ENCODE data around the gene FARS2. TPM values are rescaled to one million over a fixed set of nuclear protein-coding genes. Genes with fewer than 3 reads are reported as not detected.

FARS2 gene
- total RNA-seq, 6 donors from 2014 or later = 16.4 to 34.6 (median 19.9) TPM

- Histone ChIP-seq H3K27me3 (no peaks in the 10 kb centered on the region), H3K36me3 (no peaks in the 10 kb centered on the region), H3K4me3 (no peak overlapping the region), H3K9me3 (no peaks in the 10 kb centered on the region), H3K4me1 (no peaks in the 10 kb centered on the region), H3K27ac (no peak overlapping the region)
- ATAC-seq (ENCODE audit: low FRiP score in 2 of 2) (no peak), DNase-seq (no peak)
- TF ChIP-seq POLR2AphosphoS5 (IDR thresholded peaks at IDR 0.05) = no peak
- TF ChIP-seq POLR2A (IDR thresholded peaks at IDR 0.05) = no peak
- no peak for TF ChIP-seq CTCF (IDR thresholded peaks at IDR 0.05)
- TF ChIP-seq EP300 (IDR thresholded peaks at IDR 0.05) = no peak
- WGBS, 2 donors = 100% methylated on average over 2 of the region's 2 CpGs
Observed at GRCh38 chr6:5663739-5664138, 402.4 kb downstream of the FARS2 start.

DNA sequence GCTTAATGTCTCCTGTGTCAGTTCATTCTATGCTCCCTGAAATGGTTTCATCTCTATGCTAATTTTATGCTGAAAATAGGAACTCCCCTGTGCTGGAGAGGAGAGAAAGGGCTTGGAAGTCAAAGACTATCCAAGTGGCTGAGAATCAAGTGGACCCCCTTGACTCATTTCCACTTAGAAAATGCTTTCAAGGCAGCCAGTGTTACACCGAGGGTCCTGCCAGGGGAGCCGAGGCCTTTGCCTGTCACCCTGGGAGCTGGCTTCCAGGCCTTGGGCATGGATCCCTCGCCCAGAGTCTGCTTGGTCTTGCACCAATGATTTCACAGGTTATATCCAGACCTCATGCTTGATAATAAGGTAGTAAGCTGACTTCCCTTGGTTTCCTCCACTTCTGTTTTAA lies 402.8 kb downstream of the FARS2 start:
- Histone ChIP-seq H3K36me3 (no peaks in the 10 kb centered on the region), H3K4me3 (no peak overlapping the region), H3K4me1 (no peaks in the 10 kb centered on the region), H3K27ac (no peak overlapping the region), H3K9me3 (no peaks in the 10 kb centered on the region), H3K27me3 (no peaks in the 10 kb centered on the region)
- 90 to 95% methylated on average over 3 of the region's 3 CpGs for WGBS, 2 donors
- ATAC-seq (ENCODE audit: low FRiP score in 2 of 2) (no peak), DNase-seq (peak in 1 of 2 donors; percentile 4)
- TF ChIP-seq EP300 (IDR thresholded peaks at IDR 0.05) (no peak), CTCF (IDR thresholded peaks at IDR 0.05) (no peak), POLR2AphosphoS5 (IDR thresholded peaks at IDR 0.05) (no peak), POLR2A (IDR thresholded peaks at IDR 0.05) (no peak)

GRCh38 chr6:5665173-5665572 lies 403.9 kb downstream of the FARS2 start:
- no peak for DNase-seq
- no peaks in the 10 kb centered on the region for H3K36me3 ChIP-seq
- 87 to 88% methylated on average over 5 to 8 of the region's 8 CpGs for WGBS, 2 donors
- no peaks in the 10 kb centered on the region for H3K27me3 ChIP-seq
- H3K9me3 ChIP-seq = no peaks in the 10 kb centered on the region
- ATAC-seq (ENCODE audit: low FRiP score in 2 of 2) = no peak
- H3K4me1 ChIP-seq = no peaks in the 10 kb centered on the region
- no peak for TF ChIP-seq EP300 (IDR thresholded peaks at IDR 0.05)
- no peak for TF ChIP-seq CTCF (IDR thresholded peaks at IDR 0.05)
- no peak for TF ChIP-seq POLR2AphosphoS5 (IDR thresholded peaks at IDR 0.05)
- TF ChIP-seq POLR2A (IDR thresholded peaks at IDR 0.05) = no peak
- H3K4me3 ChIP-seq = no peak overlapping the region
- no peak overlapping the region for H3K27ac ChIP-seq

DNA sequence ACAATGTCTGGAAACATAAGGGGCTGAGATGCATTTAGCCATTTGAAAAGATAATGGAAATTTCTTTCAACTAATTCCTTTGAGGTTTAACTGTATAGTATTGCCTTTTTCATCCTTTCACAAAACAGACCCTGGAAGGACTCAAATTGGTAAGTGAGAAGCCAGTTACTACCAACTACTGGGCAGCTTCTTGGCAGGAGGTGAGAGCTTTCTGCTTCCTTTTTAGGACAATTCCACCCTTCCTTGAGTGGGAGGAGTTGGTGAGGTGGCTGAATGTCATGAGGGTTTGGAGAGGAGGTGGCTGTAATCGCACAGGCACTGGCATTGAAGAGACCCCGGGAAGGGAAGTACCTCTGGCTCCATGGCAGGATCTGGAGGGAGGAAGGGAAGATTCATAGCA lies 404.4 kb downstream of the FARS2 start:
- no peaks in the 10 kb centered on the region for H3K27me3 ChIP-seq
- DNase-seq = no peak
- no peaks in the 10 kb centered on the region for H3K4me1 ChIP-seq
- WGBS, 2 donors = 82% methylated on average over 2 of the region's 2 CpGs
- H3K9me3 ChIP-seq = no peaks in the 10 kb centered on the region
- H3K36me3 ChIP-seq = no peaks in the 10 kb centered on the region
- no peak for TF ChIP-seq CTCF (IDR thresholded peaks at IDR 0.05)
- TF ChIP-seq EP300 (IDR thresholded peaks at IDR 0.05) = no peak
- TF ChIP-seq POLR2AphosphoS5 (IDR thresholded peaks at IDR 0.05) = no peak
- no peak for TF ChIP-seq POLR2A (IDR thresholded peaks at IDR 0.05)
- no peak overlapping the region for H3K27ac ChIP-seq
- H3K4me3 ChIP-seq = no peak overlapping the region
- ATAC-seq (ENCODE audit: low FRiP score in 2 of 2) = no peak

- ATAC-seq (ENCODE audit: low FRiP score in 2 of 2) (no peak), DNase-seq (no peak)
- TF ChIP-seq POLR2A (IDR thresholded peaks at IDR 0.05) (no peak), CTCF (IDR thresholded peaks at IDR 0.05) (no peak), POLR2AphosphoS5 (IDR thresholded peaks at IDR 0.05) (no peak), EP300 (IDR thresholded peaks at IDR 0.05) (no peak)
- H3K27me3 ChIP-seq = no peaks in the 10 kb centered on the region
- H3K36me3 ChIP-seq = no peaks in the 10 kb centered on the region
- no peaks in the 10 kb centered on the region for H3K4me1 ChIP-seq
- H3K4me3 ChIP-seq = no peak overlapping the region
- no peak overlapping the region for H3K27ac ChIP-seq
- no peaks in the 10 kb centered on the region for H3K9me3 ChIP-seq
- WGBS, 2 donors = 84 to 96% methylated on average over 7 of the region's 7 CpGs
Observed at GRCh38 chr6:5666695-5667094, 405.4 kb downstream of the FARS2 start.
